Calu3 (cell line): ENCODE results near the gene EFCAB5. TPM values are rescaled to one million over a fixed set of nuclear protein-coding genes. Genes with fewer than 3 reads are reported as not detected.
"Not testable (repeated sequence)": the region's sequence is repeated elsewhere in the genome, so short reads cannot be mapped to it uniquely, and the experiment has no call there.

Experiments
- BruUV-seq: library from RNA; stranded (reverse); fragments of 400-500 nt; replicated peaks from 2 replicates; lab custom pipeline; 2021; lab: Mats Ljungman, UMichigan
- CTCF ChIA-PET: fragments of 300-600 bp; sonication (Branson Sonifier 250); formaldehyde crosslinking; loops from one replicate; lab custom pipeline; 2022; ENCODE audit warnings: antibody characterized with exemption; lab: Charles Lee
- DNase-seq: peaks from one replicate; pipeline ENCODE4 v3.0.0; 2022
- H3K27ac Mint-ChIP-seq: one replicate; pipeline ENCODE4 v1.8.0; 2022; ENCODE audit warnings: mixed read lengths; ENCODE audit not compliant: unreplicated experiment
- H3K27me3 Mint-ChIP-seq: one replicate; pipeline ENCODE4 v1.8.0; 2022; ENCODE audit warnings: mixed read lengths; ENCODE audit not compliant: unreplicated experiment
- H3K36me3 Mint-ChIP-seq: one replicate; pipeline ENCODE4 v1.8.0; 2022; ENCODE audit warnings: mild to moderate bottlenecking, moderate library complexity, mixed read lengths; ENCODE audit not compliant: insufficient read depth, unreplicated experiment
- H3K4me1 Mint-ChIP-seq: one replicate; pipeline ENCODE4 v1.8.0; 2022; ENCODE audit warnings: mild to moderate bottlenecking, low read depth, mixed read lengths; ENCODE audit not compliant: unreplicated experiment
- H3K4me3 Mint-ChIP-seq: one replicate; pipeline ENCODE4 v1.8.0; 2022; ENCODE audit warnings: mild to moderate bottlenecking, low read depth, moderate library complexity, mixed read lengths; ENCODE audit not compliant: unreplicated experiment
- H3K9me3 Mint-ChIP-seq: one replicate; pipeline ENCODE4 v1.8.0; 2022; ENCODE audit warnings: low read depth, mixed read lengths; ENCODE audit not compliant: unreplicated experiment
- intact Hi-C: fragments of 100-400 bp; cut with micrococcal nuclease; formaldehyde crosslinking; loops from one replicate; pipeline ENCODE4 v1.10.0; 2022; ENCODE audit not compliant: unreplicated experiment
- total RNA-seq: library from RNA; stranded (reverse); gene quantifications from 2 replicates; pipeline ENCODE4 v1.2.3, GENCODE V29; 2022
- TF ChIP-seq, protein P1 (sequence below): fragments of 200-600 bp; IDR thresholded peaks from one replicate; pipeline ENCODE4 v1.8.0; 2022; ENCODE audit warnings: antibody characterized with exemption; ENCODE audit not compliant: unreplicated experiment

EFCAB5 gene
- total RNA-seq, 1 experiment from 2014 or later = 0.50 TPM

DNA sequence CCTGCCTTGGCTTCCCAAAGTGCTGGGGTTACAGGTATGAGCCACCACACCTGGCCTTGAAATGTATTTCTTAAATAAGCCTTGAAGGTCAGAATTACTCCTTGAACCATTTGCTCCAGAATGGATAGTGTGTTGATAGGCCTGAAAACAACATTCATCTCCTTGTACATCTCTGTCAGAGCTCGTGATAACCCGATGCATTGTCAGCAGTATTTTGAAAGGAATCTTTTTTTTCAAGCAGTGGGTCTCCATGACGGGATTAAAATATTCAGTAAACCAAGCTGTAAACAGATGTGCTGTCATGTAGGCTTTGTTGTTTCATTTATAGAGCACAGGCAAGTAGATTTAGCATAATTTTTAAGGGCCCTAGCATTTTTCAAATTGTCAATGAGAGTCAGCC lies 191.8 kb downstream of the EFCAB5 start:
- no peak overlapping the region for H3K4me3 Mint-ChIP-seq
- H3K27ac Mint-ChIP-seq = no peak overlapping the region
- CTCF ChIA-PET = interaction anchor here (0.6 to 1.2 kb wide), 4 partner anchors 8 to 300 kb away, joined by 3 to 5 read pairs (median 4); no protein-coding TSS in a partner anchor
- no peaks in the 10 kb centered on the region for H3K4me1 Mint-ChIP-seq
- H3K36me3 Mint-ChIP-seq = peaks cover 38% of the 10 kb centered on the region
- no TSS peak for BruUV-seq
- no peaks in the 10 kb centered on the region for H3K27me3 Mint-ChIP-seq
- TF ChIP-seq, protein P1, sequence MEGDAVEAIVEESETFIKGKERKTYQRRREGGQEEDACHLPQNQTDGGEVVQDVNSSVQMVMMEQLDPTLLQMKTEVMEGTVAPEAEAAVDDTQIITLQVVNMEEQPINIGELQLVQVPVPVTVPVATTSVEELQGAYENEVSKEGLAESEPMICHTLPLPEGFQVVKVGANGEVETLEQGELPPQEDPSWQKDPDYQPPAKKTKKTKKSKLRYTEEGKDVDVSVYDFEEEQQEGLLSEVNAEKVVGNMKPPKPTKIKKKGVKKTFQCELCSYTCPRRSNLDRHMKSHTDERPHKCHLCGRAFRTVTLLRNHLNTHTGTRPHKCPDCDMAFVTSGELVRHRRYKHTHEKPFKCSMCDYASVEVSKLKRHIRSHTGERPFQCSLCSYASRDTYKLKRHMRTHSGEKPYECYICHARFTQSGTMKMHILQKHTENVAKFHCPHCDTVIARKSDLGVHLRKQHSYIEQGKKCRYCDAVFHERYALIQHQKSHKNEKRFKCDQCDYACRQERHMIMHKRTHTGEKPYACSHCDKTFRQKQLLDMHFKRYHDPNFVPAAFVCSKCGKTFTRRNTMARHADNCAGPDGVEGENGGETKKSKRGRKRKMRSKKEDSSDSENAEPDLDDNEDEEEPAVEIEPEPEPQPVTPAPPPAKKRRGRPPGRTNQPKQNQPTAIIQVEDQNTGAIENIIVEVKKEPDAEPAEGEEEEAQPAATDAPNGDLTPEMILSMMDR = no peak
- DNase-seq = no peak
- intact Hi-C loops = no loop called here
- H3K9me3 Mint-ChIP-seq = no peaks in the 10 kb centered on the region

DNA sequence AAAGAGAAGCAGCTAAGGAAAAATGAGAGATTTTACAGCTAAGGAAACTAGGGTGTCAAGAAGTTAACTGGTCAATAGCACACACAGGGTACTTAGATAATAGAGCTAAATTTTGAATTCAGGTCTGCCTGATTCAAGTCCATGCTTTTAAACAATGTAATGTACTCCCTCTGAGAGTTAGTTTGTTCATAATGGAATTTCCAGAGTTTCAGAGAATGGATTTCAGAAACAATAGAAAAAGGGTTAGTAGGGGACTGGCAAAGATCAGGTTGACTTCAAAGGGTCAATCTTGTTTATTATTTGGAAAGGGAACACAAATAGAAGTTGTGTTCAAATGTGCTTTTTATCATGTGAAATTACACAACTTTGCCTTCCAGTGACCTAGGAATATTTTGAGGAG lies 193.1 kb downstream of the EFCAB5 start:
- intact Hi-C loops = no loop called here
- Mint-ChIP-seq H3K27ac (no peak overlapping the region), H3K4me1 (no peaks in the 10 kb centered on the region), H3K9me3 (no peaks in the 10 kb centered on the region), H3K27me3 (no peaks in the 10 kb centered on the region), H3K36me3 (peaks cover 45% of the 10 kb centered on the region), H3K4me3 (no peak overlapping the region)
- CTCF ChIA-PET = no interaction called here
- BruUV-seq = no TSS peak
- TF ChIP-seq, protein P1 = no peak
- no peak for DNase-seq

DNA sequence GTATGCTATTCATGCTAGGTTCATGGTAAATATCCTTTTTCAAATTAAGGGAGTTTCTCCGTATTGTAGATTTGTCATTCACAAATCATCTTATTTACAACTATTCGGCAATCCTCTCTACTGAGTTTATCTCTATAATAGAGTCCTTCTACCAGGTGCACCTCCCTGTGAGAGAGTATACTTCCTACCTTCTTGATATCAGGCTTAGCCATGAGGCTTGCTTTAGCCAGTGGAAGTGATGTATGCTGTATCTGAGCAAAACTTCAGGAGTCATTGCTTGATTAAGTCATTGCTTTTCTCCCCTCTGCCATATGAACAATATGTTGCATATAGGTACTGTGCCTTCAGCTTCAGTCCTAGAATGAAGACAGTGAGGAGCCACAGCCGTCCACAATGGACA lies 195.7 kb downstream of the EFCAB5 start:
- Mint-ChIP-seq H3K4me1 (no peaks in the 10 kb centered on the region), H3K9me3 (no peaks in the 10 kb centered on the region), H3K27ac (no peak overlapping the region), H3K27me3 (no peaks in the 10 kb centered on the region), H3K36me3 (peaks cover 32% of the 10 kb centered on the region), H3K4me3 (no peak overlapping the region)
- no peak for DNase-seq
- TF ChIP-seq, protein P1 = no peak
- no TSS peak for BruUV-seq
- intact Hi-C loops = no loop called here
- CTCF ChIA-PET = no interaction called here

DNA sequence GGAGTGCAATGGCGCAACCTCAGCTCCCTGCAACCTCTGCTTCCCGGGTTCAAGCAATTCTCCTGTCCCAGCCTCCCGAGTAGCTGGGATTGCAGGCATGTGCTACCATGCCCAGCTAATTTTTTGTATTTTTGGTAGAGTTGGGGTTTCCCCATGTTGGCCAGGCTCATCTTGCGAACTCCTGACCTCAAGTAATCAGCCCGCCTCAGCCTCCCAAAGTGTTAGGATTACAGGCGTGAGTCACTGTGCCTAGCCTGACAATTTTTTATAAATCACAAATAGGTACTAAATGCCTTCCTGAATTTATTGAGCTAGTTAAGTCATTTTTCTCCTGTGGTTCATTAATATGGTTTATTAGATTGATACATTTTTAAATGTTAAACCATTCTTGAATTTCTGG lies 206.4 kb downstream of the EFCAB5 start:
- not testable (repeated sequence) for BruUV-seq, H3K9me3 Mint-ChIP-seq

DNA sequence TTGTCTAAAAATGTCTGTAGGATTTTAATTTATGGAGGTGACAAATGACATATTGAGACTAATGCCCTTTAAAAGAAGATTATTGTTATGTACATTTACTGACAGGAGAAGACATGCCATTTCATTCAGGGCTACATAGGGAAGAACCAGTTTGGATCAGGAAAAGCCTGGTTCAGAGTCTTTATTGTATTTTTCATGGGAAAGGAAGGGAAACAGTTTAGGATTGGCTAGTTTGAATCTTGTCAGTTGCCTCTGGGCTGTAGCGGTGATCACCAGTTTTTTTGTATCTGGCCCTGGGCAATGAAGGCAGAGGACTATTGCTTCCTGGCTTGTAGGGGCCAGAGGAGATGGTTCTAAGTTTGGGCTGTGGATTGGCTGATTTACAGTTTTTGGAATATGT lies 206.9 kb downstream of the EFCAB5 start:
- TF ChIP-seq, protein P1 = no peak
- no TSS peak for BruUV-seq
- intact Hi-C loops = no loop called here
- H3K9me3 Mint-ChIP-seq = no peaks in the 10 kb centered on the region
- CTCF ChIA-PET = no interaction called here
- DNase-seq = no peak
- no peak overlapping the region for H3K27ac Mint-ChIP-seq
- H3K4me3 Mint-ChIP-seq = no peak overlapping the region
- no peaks in the 10 kb centered on the region for H3K36me3 Mint-ChIP-seq
- H3K27me3 Mint-ChIP-seq = no peaks in the 10 kb centered on the region
- H3K4me1 Mint-ChIP-seq = no peaks in the 10 kb centered on the region

More for the DNA sequence above, 206.4 kb downstream of the EFCAB5 start:
- H3K4me3 Mint-ChIP-seq, H3K27me3 Mint-ChIP-seq, H3K36me3 Mint-ChIP-seq, H3K27ac Mint-ChIP-seq, DNase-seq, H3K4me1 Mint-ChIP-seq, intact Hi-C loops, CTCF ChIA-PET: not testable (repeated sequence)
